HG03565 (cell line): ENCODE results near the gene SDK1.

Source experiments
- ATAC-seq: cut with Tn5 transposase; IDR thresholded peaks from one replicate; pipeline ENCODE4 v1.9.1; 2021; ENCODE audit warnings: mild to moderate bottlenecking, moderate library complexity; ENCODE audit not compliant: unreplicated experiment

The SDK1 gene

GRCh38 chr7:3964980-3965606, 664.0 kb downstream of the SDK1 start:
- ATAC-seq = no peak

GRCh38 chr7:3965794-3966395, 664.8 kb downstream of the SDK1 start:
- ATAC-seq = no peak

GRCh38 chr7:3968234-3968633, 667.2 kb downstream of the SDK1 start:
- ATAC-seq = no peak

GRCh38 chr7:3969286-3969685, 668.2 kb downstream of the SDK1 start:
- ATAC-seq = no peak

GRCh38 chr7:3971323-3971722, 670.3 kb downstream of the SDK1 start:
- no peak for ATAC-seq

GRCh38 chr7:3973264-3973663, 672.2 kb downstream of the SDK1 start:
- ATAC-seq = no peak

- no peak for ATAC-seq
Observed at GRCh38 chr7:3974329-3974728, 673.3 kb downstream of the SDK1 start.

- ATAC-seq = no peak
Observed at GRCh38 chr7:3975371-3975770, 674.3 kb downstream of the SDK1 start.

- no peak for ATAC-seq
Observed at GRCh38 chr7:3977391-3977790, 676.3 kb downstream of the SDK1 start.

- ATAC-seq = no peak
Observed at GRCh38 chr7:3978839-3979238, 677.8 kb downstream of the SDK1 start.

GRCh38 chr7:3979611-3980299, 678.7 kb downstream of the SDK1 start:
- no peak for ATAC-seq

GRCh38 chr7:3980300-3980643, 679.2 kb downstream of the SDK1 start:
- no peak for ATAC-seq

- no peak for ATAC-seq
Observed at GRCh38 chr7:3981281-3981680, 680.2 kb downstream of the SDK1 start.

- ATAC-seq = no peak
Observed at GRCh38 chr7:3984456-3984855, 683.4 kb downstream of the SDK1 start.

- no peak for ATAC-seq
Observed at GRCh38 chr7:3986927-3987326, 685.9 kb downstream of the SDK1 start.

- ATAC-seq = no peak
Observed at GRCh38 chr7:3987426-3987927, 686.4 kb downstream of the SDK1 start.

GRCh38 chr7:3989723-3990122, 688.7 kb downstream of the SDK1 start:
- ATAC-seq = no peak

- no peak for ATAC-seq
Observed at GRCh38 chr7:3991731-3992231, 690.7 kb downstream of the SDK1 start.

- no peak for ATAC-seq
Observed at GRCh38 chr7:3992841-3993240, 691.8 kb downstream of the SDK1 start.

GRCh38 chr7:3994764-3995163, 693.7 kb downstream of the SDK1 start:
- no peak for ATAC-seq

- ATAC-seq = no peak
Observed at GRCh38 chr7:3995187-3995586, 694.1 kb downstream of the SDK1 start.

- no peak for ATAC-seq
Observed at GRCh38 chr7:3998060-3998459, 697.0 kb downstream of the SDK1 start.
